ENCODE data around the gene HMX3.

Gene HMX3

GRCh38 chr10:123135415-123136141 lies at the start of gene HMX3:
Gene HMX3, plus strand, starts transcription at chr10:123135970. Its CDS starts 81 bp downstream, at chr10:123136051.
- no peak for DNase-seq (ENCODE audit: low read depth in 1 of 2, low spot score in 1 of 2)

- no peak for DNase-seq (ENCODE audit: low read depth in 1 of 2, low spot score in 1 of 2)
Measured at GRCh38 chr10:123086281-123086680, 49.5 kb upstream of the HMX3 start.

GRCh38 chr10:123087348-123087747 lies 48.4 kb upstream of the HMX3 start:
- no peak for DNase-seq (ENCODE audit: low read depth in 1 of 2, low spot score in 1 of 2)

- no peak for DNase-seq (ENCODE audit: low read depth in 1 of 2, low spot score in 1 of 2)
Measured at GRCh38 chr10:123087786-123088185, 48.0 kb upstream of the HMX3 start.

- no peak for DNase-seq (ENCODE audit: low read depth in 1 of 2, low spot score in 1 of 2)
Measured at GRCh38 chr10:123092635-123093414, 42.9 kb upstream of the HMX3 start.

- no peak for DNase-seq (ENCODE audit: low read depth in 1 of 2, low spot score in 1 of 2)
Measured at GRCh38 chr10:123093489-123093888, 42.3 kb upstream of the HMX3 start.

- DNase-seq (ENCODE audit: low read depth in 1 of 2, low spot score in 1 of 2), result no peak
Measured at GRCh38 chr10:123096452-123096851, 39.3 kb upstream of the HMX3 start.

GRCh38 chr10:123097039-123097438 lies 38.7 kb upstream of the HMX3 start:
- no peak for DNase-seq (ENCODE audit: low read depth in 1 of 2, low spot score in 1 of 2)

GRCh38 chr10:123100030-123100762 lies 35.6 kb upstream of the HMX3 start:
- no peak for DNase-seq (ENCODE audit: low read depth in 1 of 2, low spot score in 1 of 2)

GRCh38 chr10:123101872-123102271 lies 33.9 kb upstream of the HMX3 start:
- DNase-seq (ENCODE audit: low read depth in 1 of 2, low spot score in 1 of 2), result no peak

GRCh38 chr10:123102673-123103072 lies 33.1 kb upstream of the HMX3 start:
- no peak for DNase-seq (ENCODE audit: low read depth in 1 of 2, low spot score in 1 of 2)

- no peak for DNase-seq (ENCODE audit: low read depth in 1 of 2, low spot score in 1 of 2)
Measured at GRCh38 chr10:123103944-123104343, 31.8 kb upstream of the HMX3 start.

- no peak for DNase-seq (ENCODE audit: low read depth in 1 of 2, low spot score in 1 of 2)
Measured at GRCh38 chr10:123109466-123109865, 26.3 kb upstream of the HMX3 start.

- no peak for DNase-seq (ENCODE audit: low read depth in 1 of 2, low spot score in 1 of 2)
Measured at GRCh38 chr10:123117644-123118417, 17.9 kb upstream of the HMX3 start.

- no peak for DNase-seq (ENCODE audit: low read depth in 1 of 2, low spot score in 1 of 2)
Measured at GRCh38 chr10:123119081-123119480, 16.7 kb upstream of the HMX3 start.

- DNase-seq (ENCODE audit: low read depth in 1 of 2, low spot score in 1 of 2), result no peak
Measured at GRCh38 chr10:123126246-123126645, 9.5 kb upstream of the HMX3 start.

- DNase-seq (ENCODE audit: low read depth in 1 of 2, low spot score in 1 of 2), result no peak
Measured at GRCh38 chr10:123129618-123130271, 6.0 kb upstream of the HMX3 start.

GRCh38 chr10:123132576-123133477 lies 2.9 kb upstream of the HMX3 start:
- peak; percentile 74 to 83 for DNase-seq (ENCODE audit: low read depth in 1 of 2, low spot score in 1 of 2)

GRCh38 chr10:123133541-123134342 lies 2.0 kb upstream of the HMX3 start:
- no peak for DNase-seq (ENCODE audit: low read depth in 1 of 2, low spot score in 1 of 2)

Measured in activated T-helper 1 cell treated with anti-CD3 and anti-CD28 coated beads, Interleukin-2, amount 50 U/mL, for 16 hours (primary cell).